Lung (tissue), 12 donors: ENCODE results near the gene TMEM131L. TPM values are rescaled to one million over a fixed set of nuclear protein-coding genes. Genes with fewer than 3 reads are reported as not detected.

Experiments
- ATAC-seq: fragments of 200-7000 bp; cut with Tn5 transposase; one replicate; pipeline ENCODE4 v1.9.1; 2020; ENCODE audit warnings: moderate number of reproducible peaks; ENCODE audit not compliant: insufficient read depth, low FRiP score
- DNase-seq, 3 donors: peaks; one replicate each; pipeline ENCODE4 v3.0.0-alpha.2; 2013 to 2017
- H3K27ac ChIP-seq, 2 donors: one replicate each; pipeline ENCODE4 v1.5.1; 2013; ENCODE audit warnings: mild to moderate bottlenecking in 2 of 2, moderate library complexity in 2 of 2, control low read depth in 1 of 2, inconsistent platforms in 1 of 2, low read depth in 1 of 2, low read length in 1 of 2
- H3K27me3 ChIP-seq, 3 donors: one replicate each; pipeline ENCODE4 v1.5.1; 2013; ENCODE audit warnings: low read length in 2 of 3; ENCODE audit not compliant: control insufficient read depth in 3 of 3, insufficient read depth in 3 of 3
- H3K36me3 ChIP-seq, 4 donors: one replicate each; pipeline ENCODE4 v1.5.1; 2013; ENCODE audit warnings: low read length in 4 of 4, mild to moderate bottlenecking in 1 of 4, moderate library complexity in 1 of 4; ENCODE audit not compliant: control insufficient read depth in 4 of 4, insufficient read depth in 4 of 4
- H3K4me1 ChIP-seq, 5 donors: one replicate each; pipeline ENCODE4 v1.5.1; 2013; ENCODE audit warnings: low read length in 5 of 5, mild to moderate bottlenecking in 2 of 5, moderate library complexity in 1 of 5; ENCODE audit not compliant: control insufficient read depth in 5 of 5, insufficient read depth in 5 of 5
- H3K4me3 ChIP-seq: one replicate; pipeline ENCODE4 v1.5.1; 2013; ENCODE audit warnings: mild to moderate bottlenecking, control low read depth, moderate library complexity
- H3K9ac ChIP-seq, 2 donors: one replicate each; pipeline ENCODE4 v1.5.1; 2013; ENCODE audit warnings: low read length in 2 of 2, control low read depth in 1 of 2; ENCODE audit not compliant: insufficient read depth in 1 of 2
- H3K9me3 ChIP-seq, 4 donors: one replicate each; pipeline ENCODE4 v1.5.1; 2013; ENCODE audit warnings: low read length in 3 of 4, mild to moderate bottlenecking in 1 of 4, moderate library complexity in 1 of 4; ENCODE audit not compliant: control insufficient read depth in 4 of 4, insufficient read depth in 3 of 4
- CTCF ChIP-seq: IDR thresholded peaks from 2 replicates; pipeline ENCODE4 v1.5.1; 2012; ENCODE audit warnings: mild to moderate bottlenecking; ENCODE audit errors: control extremely low read depth, extremely low read depth
- WGBS, 2 donors: extraction: QIAGEN DNeasy Blood & Tissue Kit; methylation state at CpG; one replicate each; pipeline ENCODE4 v1.1.7; 2013; 5-methylcytosine and 5-hydroxymethylcytosine counted together
- polyA plus RNA-seq, 2 donors: library from polyadenylated mRNA; stranded (reverse); fragments of 200-250 nt; gene quantifications; one replicate each; pipeline ENCODE4 v1.2.1, GENCODE V29; 2013
- total RNA-seq, 2 donors: library from RNA; depleted of rRNA in 1 of 2; stranded (reverse); fragments of >200 nt in 1 of 2; gene quantifications; one replicate each; pipeline ENCODE4 v1.2.1, GENCODE V29; 2014 to 2021
- donor health status: control.
- donor health status: control.
- donor health status: Bipolar disorder and iron deficiency.
- donor health status: healthy.
- donor health status: DM: yes; HTN: yes; CAD: no.

TMEM131L gene
- total and polyA plus RNA-seq, 4 donors = 2.9 to 40.6 (median 11.8) TPM

- Histone ChIP-seq H3K9ac (no peak overlapping the region), H3K27ac (peak overlapping the region in 1 of 2 donors; percentile 84), H3K9me3 (peaks cover 0 to 6% (median 3%) of the 10 kb centered on the region in 4 donors), H3K27me3 (peaks cover 0 to 12% (median 5%) of the 10 kb centered on the region in 3 donors), H3K4me3 (peak overlapping the region; percentile 76), H3K4me1 (peaks cover 0 to 8% (median 0%) of the 10 kb centered on the region in 5 donors), H3K36me3 (peaks cover 0 to 10% (median 0%) of the 10 kb centered on the region in 4 donors)
- DNase-seq = no peak
- ATAC-seq = no peak
- TF ChIP-seq CTCF = no peak
- WGBS, 2 donors = 12 to 13% methylated on average over 27 of the region's 27 CpGs
Measured at GRCh38 chr4:153683763-153684181, 217.6 kb downstream of the TMEM131L start.

DNA sequence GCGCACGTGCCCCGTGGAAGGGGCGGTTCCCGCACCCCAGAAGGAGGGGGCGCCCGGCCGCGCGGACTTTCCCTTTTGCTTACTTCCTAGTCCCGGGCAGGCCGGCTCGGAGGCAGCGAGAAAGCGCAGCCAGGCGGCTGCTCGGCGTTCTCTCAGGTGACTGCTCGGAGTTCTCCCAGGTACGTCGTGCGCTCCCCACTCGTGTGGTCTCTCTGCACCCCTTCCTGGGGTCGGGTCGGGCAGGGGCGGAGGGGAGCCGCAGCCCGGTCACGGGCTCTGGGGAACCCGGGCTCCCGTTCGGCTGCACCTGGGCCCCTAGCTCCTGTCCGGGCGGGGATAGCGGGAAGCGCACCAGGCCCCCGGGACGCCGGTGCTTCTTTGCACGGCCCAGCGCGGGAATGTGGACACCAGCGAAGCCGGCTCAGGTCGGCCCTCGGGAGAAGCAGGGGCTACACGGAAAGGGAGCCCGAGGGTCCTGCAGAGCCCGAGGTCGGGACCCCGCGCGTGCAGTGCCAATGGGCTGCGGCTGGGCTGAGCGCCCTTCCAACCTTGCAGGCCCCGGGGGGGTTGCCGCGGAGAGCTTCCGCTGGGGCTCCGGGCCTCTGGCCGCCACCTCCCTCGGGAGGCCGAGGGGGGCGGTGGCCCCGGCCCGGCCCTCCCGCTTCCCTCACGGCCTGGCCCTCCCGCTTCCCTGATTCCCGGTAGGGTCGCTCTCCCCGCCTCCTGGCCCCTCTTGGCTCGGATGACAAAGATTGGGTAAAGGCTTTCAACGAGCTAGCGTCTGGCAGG is 218.2 kb downstream of the TMEM131L start, which contains the start of gene TLR2:
Gene TLR2, plus strand, starts transcription at position 99 of the 789 bp plus-strand sequence. CDS start 18,628 bp downstream, outside the sequence.
- DNase-seq (peak; percentile 69 to 72 (median 71)), ATAC-seq (peak; percentile 92)
- H3K4me1 ChIP-seq = peaks cover 0 to 8% (median 0%) of the 10 kb centered on the region in 5 donors
- peak within 1 kb of the TSS; percentile 29 to 77 for H3K9ac ChIP-seq
- H3K27me3 ChIP-seq = peaks cover 0 to 12% (median 5%) of the 10 kb centered on the region in 3 donors
- WGBS, 2 donors = 0 to 1% methylated on average over 41 to 75 of the region's 75 CpGs
- H3K36me3 ChIP-seq = peaks cover 0 to 12% (median 0%) of the 10 kb centered on the region in 4 donors
- H3K4me3 ChIP-seq = peak within 1 kb of the TSS; percentile 76
- no peak for TF ChIP-seq CTCF
- H3K9me3 ChIP-seq = peaks cover 0 to 6% (median 3%) of the 10 kb centered on the region in 4 donors
- peak within 1 kb of the TSS in 1 of 2 donors; percentile 84 for H3K27ac ChIP-seq

DNA sequence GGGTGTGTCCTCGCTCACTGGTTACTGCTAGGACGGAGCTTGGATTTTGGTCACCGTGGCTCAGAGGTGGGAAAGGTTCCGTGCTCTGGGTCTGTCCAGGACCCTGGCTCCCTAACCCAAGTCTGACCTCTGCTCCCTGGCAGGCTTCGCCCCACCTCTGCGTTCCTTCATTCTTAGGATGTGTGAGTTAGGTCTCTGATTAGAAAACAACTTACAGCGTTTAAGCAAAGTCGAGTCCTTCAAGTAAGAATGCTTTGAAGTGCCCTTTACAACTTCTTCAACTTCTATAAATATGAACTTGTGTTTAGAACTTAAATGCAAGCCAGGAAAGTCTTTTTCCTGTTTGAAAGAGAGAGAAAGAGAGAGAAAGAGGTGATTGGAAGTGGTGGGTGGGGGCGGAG is 218.8 kb downstream of the TMEM131L start:
- no peak for ATAC-seq
- peak in 1 of 3 donors; percentile 67 for DNase-seq
- Histone ChIP-seq H3K27ac (peak overlapping the region in 1 of 2 donors; percentile 84), H3K36me3 (peaks cover 0 to 12% (median 0%) of the 10 kb centered on the region in 4 donors), H3K9ac (peak overlapping the region; percentile 29 to 77), H3K4me3 (peak overlapping the region; percentile 76), H3K9me3 (peaks cover 0 to 6% (median 3%) of the 10 kb centered on the region in 4 donors), H3K4me1 (peaks cover 0 to 8% (median 0%) of the 10 kb centered on the region in 5 donors), H3K27me3 (peaks cover 0 to 12% (median 5%) of the 10 kb centered on the region in 3 donors)
- WGBS, 2 donors = 15 to 17% methylated on average over 9 of the region's 9 CpGs
- TF ChIP-seq CTCF = no peak

Other genes with a start within 250 kb of the TMEM131L start
- gene MND1, start 121.7 kb upstream of the TMEM131L start, total RNA-seq = 1 to 10 TPM in 1 of 2 donors, under 1 TPM in 1; 0.94 to 1.5 TPM
- 1 to 10 TPM in 1 of 2 donors, under 1 TPM in 1; 0.80 to 4.4 TPM for gene MND1, start 121.7 kb upstream of the TMEM131L start, polyA plus RNA-seq
- 100 to 1,000 TPM in 1 of 2 donors, 10 to 100 TPM in 1; 93.6 to 186 TPM for gene TLR2, start 217.9 kb downstream of the TMEM131L start, total RNA-seq
- 100 to 1,000 TPM in 1 of 2 donors, 10 to 100 TPM in 1; 27.5 to 190 TPM for gene TLR2, start 217.9 kb downstream of the TMEM131L start, polyA plus RNA-seq